SIG-M5 treated with dmso at 0.1 percent for 504 hours (cell line): Measurements from ENCODE around the gene PLA2R1.

ENCODE experiments used
- DNase-seq: peaks from one replicate; lab custom pipeline; 2025; ENCODE audit not compliant: unreplicated experiment; lab: John Stamatoyannopoulos, UW

Gene PLA2R1

GRCh38 chr2:160033732-160034392, 28.6 kb downstream of the PLA2R1 start:
- no peak for DNase-seq

DNA sequence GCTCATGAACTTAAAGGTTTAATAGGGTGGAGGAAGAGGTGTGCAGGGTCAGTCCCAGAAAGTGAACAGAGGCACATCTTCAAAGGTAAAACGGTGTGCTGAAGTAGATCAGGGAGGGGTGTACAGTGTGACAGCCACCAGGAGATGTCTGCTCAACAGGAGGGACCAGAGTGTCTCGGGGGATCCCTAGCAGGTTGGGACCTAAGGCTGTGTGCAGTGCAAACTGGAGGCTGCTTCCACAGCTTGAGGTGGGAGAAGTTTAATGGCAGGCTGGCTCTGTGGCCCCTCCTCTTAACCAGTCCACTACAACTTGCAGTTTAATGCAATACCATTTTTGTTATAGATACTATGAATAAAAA, 33.2 kb downstream of the PLA2R1 start:
- no peak for DNase-seq

GRCh38 chr2:160028431-160029269, 33.8 kb downstream of the PLA2R1 start:
- no peak for DNase-seq

DNA sequence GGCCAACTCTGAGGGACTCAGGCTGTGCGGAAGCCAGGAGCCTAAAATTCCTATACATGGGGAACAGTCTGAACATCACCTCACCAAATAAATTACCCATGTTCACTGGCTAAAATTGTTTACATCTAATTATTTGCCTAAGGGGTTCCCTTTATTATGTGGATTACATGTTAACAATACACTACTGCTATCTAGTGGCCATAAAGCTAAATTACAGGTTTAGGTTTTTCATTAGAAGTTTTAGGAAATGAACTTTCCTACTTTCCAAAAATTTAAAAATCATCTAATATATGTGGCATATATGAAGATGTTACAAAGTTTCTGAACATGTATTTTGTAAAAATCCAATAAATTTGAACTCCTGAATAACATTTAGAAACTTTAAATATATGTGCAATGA, 40.3 kb downstream of the PLA2R1 start:
- peak; percentile 42 for DNase-seq

DNA sequence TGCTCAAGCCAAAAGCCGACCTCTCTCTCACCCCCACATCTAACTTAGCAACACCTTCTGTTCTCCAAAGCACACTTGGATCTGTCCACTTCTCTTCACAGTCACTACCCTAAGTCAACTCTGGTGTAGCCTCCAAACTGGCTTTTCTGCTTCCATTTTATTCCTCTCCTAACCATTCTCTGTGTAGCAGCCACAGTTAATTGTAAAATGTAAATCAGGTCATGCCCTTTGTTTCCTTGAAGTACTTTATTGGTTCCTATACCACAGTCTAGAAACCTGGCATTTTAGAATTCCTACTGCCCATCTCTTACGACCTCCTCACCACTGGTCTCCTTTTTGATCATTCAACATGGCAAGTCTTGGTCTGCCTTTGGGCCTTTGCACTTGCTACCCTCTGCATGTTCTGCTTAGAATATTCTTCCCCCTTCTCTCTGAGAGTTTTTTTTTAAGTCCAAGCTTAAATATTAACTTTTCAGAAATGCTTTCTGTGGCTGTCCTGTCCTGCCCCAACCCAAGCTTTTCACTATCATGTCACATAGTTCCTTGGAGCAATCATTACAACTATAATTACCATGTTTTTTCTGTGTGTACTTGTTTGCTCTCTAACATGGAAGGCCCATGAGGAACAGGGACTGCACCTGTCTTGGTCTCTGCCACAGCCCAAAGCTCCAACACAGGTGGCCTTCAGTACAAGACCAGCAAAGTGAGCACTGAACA, 42.9 kb downstream of the PLA2R1 start:
- DNase-seq: no peak

GRCh38 chr2:160015746-160016145, 46.7 kb downstream of the PLA2R1 start:
- DNase-seq: no peak

DNA sequence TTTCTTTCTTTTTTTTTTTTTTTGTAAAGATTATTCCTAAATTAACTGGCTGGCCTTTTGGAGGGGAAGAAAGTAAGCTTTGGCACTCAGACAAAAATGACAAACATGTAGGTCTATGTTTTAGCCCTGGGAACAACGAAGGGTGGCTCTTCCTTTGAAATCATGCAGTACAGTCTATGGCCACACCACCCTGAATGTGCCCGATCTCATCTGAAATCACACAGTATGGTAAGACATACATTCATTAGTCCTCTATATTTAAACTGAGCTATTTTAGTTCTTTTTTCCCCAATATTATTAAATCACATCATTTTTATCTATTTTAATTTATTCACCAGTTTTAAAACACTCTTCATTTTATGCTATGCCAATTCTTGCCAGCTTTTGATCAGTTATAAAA, 48.2 kb downstream of the PLA2R1 start:
- no peak for DNase-seq

GRCh38 chr2:160010361-160011145, 51.9 kb downstream of the PLA2R1 start:
- no peak for DNase-seq

GRCh38 chr2:160007111-160007510, 55.3 kb downstream of the PLA2R1 start:
- DNase-seq: no peak

DNA sequence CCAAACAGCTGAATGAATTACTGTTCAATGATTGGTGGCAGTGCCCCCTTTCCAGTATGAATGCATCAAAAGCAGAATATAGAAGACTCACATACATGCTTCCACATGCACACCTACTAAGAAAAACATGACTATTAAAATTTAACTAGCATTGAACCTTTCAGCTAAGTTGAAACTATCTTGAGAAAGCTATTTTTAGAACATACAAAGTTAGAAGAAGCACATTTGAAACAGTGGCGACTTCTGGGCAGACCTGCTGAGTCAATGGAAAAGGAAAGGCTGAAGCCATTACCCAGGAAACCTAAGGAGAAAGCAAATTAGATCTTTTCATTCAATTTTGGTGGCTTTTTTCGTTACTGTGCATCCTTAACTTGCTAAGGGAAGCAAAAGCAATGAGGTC, 55.9 kb downstream of the PLA2R1 start:
- no peak for DNase-seq

GRCh38 chr2:160005908-160006307, 56.5 kb downstream of the PLA2R1 start:
- no peak for DNase-seq

DNA sequence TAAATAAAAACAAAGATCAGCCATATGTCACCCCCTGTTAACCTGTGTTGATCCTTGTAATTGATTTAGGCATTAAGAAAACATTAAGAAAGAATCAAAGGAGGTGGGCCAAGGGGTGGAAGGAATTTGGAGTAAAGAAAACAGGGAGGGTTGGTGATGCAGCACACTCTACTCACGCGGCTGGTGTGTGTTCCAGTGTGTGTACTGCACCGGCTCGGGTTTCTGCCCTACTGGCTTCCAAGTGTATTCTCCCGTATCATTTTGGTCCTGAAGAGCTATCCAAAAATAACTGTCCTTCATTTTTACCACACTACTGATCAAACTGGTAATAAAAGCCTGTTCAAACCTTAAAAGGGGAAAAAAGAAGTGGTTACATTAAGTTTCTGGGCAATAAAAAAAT, 56.9 kb downstream of the PLA2R1 start:
- DNase-seq: no peak

GRCh38 chr2:159998961-159999360, 63.5 kb downstream of the PLA2R1 start:
- no peak for DNase-seq

DNA sequence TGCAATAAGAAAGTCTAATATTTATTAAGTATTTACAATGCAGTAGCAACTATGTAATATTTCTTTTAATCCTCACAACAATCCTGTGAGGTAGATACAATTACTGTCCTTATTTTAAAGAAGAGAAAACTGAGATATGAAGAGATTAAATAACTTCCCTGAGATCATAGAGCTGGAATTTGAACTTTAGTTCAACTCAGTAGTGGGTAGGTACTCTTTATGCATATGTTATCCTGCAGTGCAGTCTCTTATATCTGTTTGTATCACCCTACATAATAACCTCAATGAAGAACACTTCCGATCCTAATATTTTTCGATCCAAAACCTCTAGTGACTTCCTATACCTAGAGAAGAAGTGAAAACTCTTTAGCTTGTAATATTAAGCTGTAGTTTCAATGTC, 64.2 kb downstream of the PLA2R1 start:
- no peak for DNase-seq

GRCh38 chr2:159996792-159997546, 65.4 kb downstream of the PLA2R1 start:
- DNase-seq: no peak

GRCh38 chr2:159995038-159995437, 67.4 kb downstream of the PLA2R1 start:
- DNase-seq: no peak

DNA sequence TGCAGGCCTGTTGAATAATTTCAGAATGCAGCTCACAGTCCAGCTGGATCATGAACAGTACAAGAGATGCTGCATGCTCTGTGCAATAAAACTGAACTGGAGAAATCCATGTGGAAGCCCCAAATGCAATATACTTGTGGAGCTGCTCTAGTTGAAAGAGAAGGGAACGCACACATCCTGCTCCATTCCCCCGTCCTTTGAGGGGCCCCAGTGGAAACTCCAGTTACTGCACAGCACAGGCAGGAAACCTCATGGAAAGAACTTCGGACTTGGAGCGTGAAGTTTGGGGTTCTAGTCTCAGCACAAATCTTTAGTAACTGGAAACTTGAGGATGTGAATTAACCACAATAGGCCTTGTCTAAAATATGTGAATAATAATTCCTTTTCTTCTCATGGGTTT, 73.2 kb downstream of the PLA2R1 start:
- DNase-seq: no peak

DNA sequence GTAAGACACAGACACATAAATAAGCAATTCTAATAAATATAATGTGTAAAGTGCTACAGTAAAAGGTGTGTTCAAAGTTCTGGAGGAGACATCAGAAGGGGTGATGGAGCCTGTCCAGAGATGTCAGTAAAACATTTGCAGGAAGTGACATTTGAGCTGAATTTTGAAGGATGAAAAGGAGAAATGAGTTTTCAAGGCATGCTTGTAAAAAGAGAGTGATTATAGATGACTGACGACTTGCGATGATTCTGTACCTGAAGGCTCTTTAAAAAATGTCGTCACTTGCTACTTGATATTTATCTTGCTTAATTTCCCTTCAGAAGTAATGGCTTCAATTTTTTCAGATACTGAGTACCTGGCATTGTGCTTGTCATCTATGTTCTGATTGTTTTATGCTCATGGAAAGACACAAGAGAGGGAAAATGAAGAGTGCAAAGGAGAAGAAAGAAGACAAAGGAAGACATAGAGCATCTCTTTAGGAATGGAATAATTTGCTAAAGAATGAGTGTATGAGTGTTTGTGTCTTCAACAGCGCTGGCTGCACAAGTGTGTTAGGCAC, 73.9 kb downstream of the PLA2R1 start:
- DNase-seq: no peak

GRCh38 chr2:159987181-159987580, 75.2 kb downstream of the PLA2R1 start:
- no peak for DNase-seq

- DNase-seq: peak; percentile 12
These were observed 76.8 kb downstream of the PLA2R1 start for GRCh38 chr2:159985656-159986055.
